Left cardiac atrium (tissue), 4 donors: ENCODE measurements around the gene PLXNA4. TPM values are rescaled to one million over a fixed set of nuclear protein-coding genes. Genes with fewer than 3 reads are reported as not detected.

Experiments used
- ATAC-seq, 2 donors: fragments of 200-7000 bp; cut with Tn5 transposase; one replicate each; pipeline ENCODE4 v1.9.1; 2020; ENCODE audit warnings: mild to moderate bottlenecking in 2 of 2, moderate library complexity in 2 of 2
- DNase-seq: peaks from one replicate; pipeline ENCODE4 v3.0.0-alpha.2; 2020
- intact Hi-C, 2 donors: fragments of 100-400 bp; cut with DNase I; formaldehyde crosslinking; loops; one replicate each; pipeline versions ENCODE4 v1.14.1 to v1.15.1; 2022 to 2023
- total RNA-seq, 2 donors: library from RNA; stranded (reverse); fragmentation: NEBNext Ultra II Directional; extraction: Animal tissue kit (Norgen Biotek cat#: 25700); gene quantifications; one replicate each; pipeline ENCODE4 v1.2.1, GENCODE V29; 2021
- donor health status: DM: no; HTN: yes; CAD: no.
- donor health status: DM: no; HTN: yes; CAD: no; lungs with severe emphysema.
- donor health status: DM: yes; HTN: yes; CAD: no.
- donor health status: Dilated cardiomyopathy.

The PLXNA4 gene
- total RNA-seq, 2 donors from 2014 or later, result 23.3 to 30.1 TPM

DNA sequence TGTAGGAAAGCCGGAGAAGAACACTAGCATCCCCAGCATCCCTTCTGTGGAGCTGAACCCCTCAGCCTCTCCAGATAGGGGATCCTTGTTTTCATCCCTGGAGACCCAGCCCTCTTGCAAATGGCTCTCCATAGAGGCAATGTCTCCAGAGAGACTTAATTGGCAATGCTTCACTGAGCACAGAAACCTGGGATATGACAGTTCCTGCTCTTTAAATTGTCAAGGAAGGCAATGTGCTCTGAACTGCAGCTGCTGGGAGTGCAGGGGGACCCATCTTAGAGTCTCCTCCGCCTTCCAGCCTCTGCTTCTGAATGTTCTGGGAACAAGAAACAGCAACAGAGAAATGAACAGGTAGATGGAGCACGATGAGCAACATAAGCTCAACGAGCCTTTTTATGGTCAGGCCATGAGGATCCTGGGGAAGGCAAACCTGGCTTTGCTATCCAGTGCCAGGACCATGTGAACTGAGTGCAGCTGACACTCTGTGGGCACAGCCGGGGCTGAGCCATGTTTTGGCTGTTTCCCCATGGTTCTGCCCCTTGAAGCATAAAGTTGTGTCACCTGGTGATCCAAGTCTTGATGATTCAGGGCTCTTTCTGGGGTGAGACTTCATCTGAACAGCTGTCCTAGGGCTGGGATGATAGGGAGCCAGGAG, 481.0 kb downstream of the PLXNA4 start:
- ATAC-seq (no peak), DNase-seq (no peak)
- intact Hi-C loops, result no loop called here

DNA sequence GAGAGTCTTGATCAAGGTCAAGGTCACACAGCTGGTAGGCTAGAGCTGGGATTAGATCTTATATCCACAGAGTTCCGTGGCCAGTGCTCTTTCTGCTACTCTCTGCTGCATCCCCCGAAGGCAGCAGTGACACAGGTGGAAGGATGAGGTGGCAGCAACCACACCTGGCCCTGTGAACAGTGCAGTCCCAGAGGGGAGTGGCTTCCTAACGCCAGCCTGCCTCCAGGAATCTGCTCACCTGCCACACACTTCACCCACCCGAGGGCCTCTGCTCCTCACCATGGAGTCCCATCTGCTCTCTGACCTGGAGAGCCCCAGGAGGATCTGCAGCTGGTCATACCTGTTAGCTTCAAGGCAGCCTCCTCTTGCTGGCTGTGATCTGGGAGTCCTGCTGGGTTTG, 484.2 kb downstream of the PLXNA4 start:
- no peak for ATAC-seq
- DNase-seq, result no peak
- intact Hi-C loops, result no loop called here

DNA sequence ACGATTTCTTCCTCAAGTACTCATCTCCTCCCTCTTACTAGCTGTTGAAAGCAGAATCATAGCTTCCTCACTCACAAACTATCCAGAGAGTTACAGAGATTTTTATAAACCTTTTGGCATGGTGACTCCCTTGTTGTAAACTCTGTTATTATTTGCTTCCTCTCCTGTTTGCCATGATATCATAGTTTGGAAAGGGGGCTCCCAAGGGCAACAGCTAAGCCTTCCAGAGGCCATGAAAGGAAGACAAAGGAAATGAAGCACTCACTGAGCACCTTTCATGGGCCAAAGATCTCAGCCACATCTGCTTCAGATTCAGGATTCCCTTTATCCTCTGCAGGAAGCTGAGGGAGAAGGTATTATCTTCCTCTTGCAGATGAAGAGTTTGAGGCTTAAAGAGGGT, 484.6 kb downstream of the PLXNA4 start:
- DNase-seq (no peak), ATAC-seq (no peak)
- intact Hi-C loops, result no loop called here

DNA sequence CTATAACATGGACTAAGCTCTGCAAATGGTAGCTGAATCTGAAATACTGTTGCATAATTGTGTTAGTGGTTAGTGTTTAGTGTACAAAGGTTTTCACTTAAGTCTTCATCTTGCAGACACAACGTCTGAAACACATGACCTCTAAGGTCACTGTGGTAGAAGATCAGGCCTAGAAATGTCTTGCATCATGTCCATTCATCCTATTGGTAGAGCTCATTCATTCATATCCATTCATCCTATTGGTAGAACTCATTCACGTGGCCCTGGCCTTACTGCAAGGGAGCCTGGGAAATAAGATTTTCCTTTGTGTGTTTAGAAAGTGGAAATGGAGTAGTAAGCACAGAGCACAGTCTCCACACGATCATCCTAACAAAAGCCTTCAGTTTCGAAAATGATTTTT, 485.8 kb downstream of the PLXNA4 start:
- ATAC-seq (no peak), DNase-seq (no peak)
- intact Hi-C loops, result no loop called here

DNA sequence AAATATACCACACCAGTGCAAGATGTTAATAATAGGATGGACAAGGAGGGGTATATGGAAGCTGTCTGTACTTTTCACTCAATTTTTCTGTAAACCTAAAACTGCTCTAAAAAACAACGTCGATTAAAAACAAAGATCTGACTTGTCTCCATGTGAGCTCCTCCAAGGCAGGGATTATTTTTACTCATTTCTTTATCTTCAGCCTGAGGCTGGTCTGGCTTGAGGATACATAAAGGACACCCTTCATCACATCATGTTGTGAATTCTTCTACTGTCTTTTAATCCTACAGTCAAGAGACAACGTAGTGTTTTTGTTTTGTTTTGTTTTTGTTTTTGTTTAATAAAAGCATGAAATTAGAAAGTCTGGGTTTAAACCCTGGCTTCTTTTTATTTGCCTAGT, 486.9 kb downstream of the PLXNA4 start:
- intact Hi-C loops, result no loop called here
- no peak for ATAC-seq
- no peak for DNase-seq

DNA sequence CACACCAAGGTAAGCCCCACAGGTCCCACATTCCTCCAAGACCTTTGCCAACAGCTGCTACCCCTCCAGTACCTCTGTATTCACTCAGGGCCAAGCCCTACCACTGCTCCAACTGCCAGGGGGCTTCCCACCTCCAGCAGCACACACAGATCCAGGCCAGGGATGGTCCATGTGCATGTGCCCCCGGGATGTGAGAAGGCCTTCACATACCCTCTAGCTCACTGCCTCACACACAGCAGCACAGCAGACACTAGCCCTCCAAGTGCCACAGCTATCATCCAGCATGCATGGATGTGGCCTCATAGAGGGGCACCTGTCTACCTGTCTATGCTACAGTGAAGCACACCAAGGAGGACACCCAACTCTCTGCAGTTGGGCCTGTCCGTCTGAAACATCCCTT, 488.8 kb downstream of the PLXNA4 start:
- intact Hi-C loops, result no loop called here
- DNase-seq (no peak), ATAC-seq (no peak)

DNA sequence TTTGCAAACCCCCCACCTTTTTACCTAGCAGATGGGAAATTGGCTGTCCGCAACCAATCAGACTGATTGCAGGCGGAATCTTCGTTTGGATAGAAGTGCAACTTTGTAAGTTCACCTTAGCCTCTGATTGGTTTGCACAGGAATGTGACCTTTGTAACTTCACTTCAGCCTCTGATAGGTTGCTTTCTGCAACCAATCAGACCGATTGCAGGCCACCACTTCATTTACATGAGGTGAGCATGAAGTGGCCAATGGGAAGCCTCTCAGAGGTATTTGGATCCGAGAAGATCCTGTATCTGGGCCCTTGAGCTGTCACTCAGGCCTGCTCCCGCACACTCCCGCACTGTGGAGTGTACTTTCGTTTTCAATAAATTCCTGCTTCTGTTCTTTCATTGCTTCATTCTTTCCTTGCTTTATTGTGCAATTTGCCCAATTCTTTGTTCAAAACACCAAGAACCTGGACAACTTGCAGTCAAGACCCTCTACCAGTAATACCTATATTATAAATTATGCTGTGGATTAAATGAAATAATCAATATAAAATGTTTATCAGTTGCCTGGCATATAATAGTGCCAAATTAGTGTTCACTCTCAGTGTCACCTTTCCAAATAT, 491.4 kb downstream of the PLXNA4 start:
- ATAC-seq, result no peak
- intact Hi-C loops, result no loop called here

DNA sequence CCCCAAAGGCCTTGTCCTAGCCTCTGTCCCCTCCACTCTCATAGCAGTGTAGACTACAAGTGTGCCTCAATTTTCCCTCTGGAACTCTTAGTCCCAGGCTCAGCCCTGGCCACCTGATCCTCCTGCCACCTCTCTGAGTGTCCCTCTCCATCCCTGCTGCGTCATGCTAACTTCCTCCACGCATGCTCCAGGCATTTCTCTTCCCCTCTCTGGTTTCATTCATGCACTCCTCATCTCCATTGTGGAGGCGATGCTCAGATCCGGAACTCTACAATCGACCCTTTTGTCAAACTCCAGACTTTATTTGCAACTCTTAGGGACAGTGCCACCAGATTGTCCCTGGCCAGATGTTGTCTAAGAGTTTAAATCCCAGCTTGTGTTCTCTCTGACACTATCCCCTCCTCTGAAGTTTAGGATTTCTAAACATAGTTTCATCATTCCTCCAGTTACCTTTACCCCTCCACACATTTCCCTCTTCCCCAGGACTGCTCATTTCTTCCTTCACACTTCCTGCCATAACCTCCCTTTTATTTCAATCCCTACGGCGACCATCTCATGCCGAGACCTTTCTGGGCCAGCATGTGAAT, 492.6 kb downstream of the PLXNA4 start:
- intact Hi-C loops, result no loop called here
- no peak for ATAC-seq

More for the DNA sequence above, 491.4 kb downstream of the PLXNA4 start:
- DNase-seq, result no peak

DNA sequence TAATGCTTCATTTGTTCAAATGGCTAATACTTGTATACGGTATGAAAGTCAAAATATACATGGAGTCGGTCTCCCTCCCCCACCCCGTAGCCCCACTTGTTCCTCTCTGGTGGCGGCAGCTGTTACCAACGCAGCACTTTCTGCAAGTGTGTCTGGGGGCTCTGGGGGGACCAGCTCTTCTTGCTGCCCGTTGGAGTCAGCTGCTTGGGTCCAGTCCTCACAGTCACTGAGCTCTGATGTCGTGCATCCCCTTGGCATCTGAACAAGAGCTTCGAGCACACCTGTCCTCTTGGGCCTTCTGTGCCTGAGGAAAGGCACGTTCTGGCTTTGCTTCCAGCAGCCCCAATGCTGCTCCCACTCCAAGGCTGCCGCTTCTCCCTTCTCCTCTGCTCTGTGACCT, 493.1 kb downstream of the PLXNA4 start:
- no peak for ATAC-seq
- no peak for DNase-seq
- intact Hi-C loops, result no loop called here

More for the DNA sequence above, 492.6 kb downstream of the PLXNA4 start:
- DNase-seq, result no peak

DNA sequence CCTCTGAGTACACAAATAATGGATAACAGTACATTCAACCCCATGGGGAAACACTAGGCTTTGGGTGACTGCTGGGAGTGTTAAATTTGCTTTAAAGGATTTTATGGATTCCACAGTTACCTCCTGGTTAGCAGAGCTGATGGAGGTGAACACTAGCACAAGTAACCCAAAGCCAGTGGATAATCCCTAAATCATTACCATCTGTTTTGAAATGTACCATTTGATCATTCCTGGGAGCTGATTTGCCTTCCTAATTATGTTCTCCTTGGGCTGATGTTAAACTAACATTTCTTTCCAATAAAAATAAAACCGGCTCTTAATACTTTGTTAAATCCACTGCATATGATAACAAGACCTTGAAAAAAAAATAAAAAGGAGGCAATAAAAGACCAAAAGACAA, 493.9 kb downstream of the PLXNA4 start:
- no peak for ATAC-seq
- DNase-seq, result no peak
- intact Hi-C loops, result no loop called here

DNA sequence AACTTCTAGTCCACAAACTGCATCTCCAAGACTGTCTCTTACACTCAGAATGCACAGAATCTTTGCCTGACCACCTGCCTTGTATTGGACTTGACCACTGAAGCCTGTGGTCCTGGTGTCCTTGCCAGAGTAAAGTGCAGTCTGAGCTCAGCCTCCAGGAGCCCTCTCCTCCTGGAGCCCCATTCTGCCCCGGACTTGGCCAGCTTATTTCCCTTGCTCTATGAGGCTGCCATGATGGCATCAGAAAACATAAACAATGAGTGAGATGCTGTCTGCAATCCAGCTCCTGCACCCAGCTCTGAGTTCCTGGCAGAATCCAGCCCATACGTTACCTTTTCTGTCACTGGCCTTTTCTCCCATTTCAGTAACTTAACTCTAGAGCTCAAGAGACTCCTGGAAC, 494.6 kb downstream of the PLXNA4 start:
- no peak for DNase-seq

DNA sequence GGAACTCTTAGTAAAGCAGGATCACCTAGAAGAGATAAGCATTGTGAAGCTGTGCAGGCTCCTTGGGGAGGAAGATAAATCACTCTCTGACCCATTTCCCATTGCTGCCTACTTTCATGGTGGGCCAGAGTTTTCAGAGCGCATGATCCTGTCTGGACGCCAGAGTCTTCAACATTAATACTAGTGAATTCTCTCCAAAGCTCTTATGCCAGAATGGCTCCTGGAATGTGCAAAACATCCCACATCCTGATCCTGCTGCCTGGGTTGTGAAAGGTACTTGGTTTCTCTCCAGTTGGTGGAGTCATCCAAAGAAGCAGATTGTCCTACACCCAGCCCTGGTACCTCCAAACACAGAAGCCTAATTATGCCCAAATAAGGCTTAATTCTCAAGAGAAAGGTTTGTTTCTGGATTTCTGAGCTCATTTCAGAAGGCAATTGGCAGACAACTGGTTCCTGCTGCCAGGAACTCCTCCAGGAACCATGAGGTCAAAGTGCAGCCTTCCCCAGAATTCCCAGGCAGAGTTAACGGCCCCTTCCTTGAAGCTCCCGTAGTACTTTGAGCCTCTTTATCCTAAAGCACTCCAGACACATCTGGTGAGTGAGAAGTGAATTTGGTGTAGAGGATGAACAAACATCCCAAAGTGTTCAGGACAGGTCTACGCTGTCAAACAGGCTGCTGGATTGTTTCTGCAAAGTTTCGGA, 495.2 kb downstream of the PLXNA4 start:
- peak; percentile 84 to 92 for ATAC-seq
- no peak for DNase-seq
- intact Hi-C loops, result no loop called here

More for the DNA sequence above, 494.6 kb downstream of the PLXNA4 start:
- no peak for ATAC-seq
- intact Hi-C loops, result no loop called here

DNA sequence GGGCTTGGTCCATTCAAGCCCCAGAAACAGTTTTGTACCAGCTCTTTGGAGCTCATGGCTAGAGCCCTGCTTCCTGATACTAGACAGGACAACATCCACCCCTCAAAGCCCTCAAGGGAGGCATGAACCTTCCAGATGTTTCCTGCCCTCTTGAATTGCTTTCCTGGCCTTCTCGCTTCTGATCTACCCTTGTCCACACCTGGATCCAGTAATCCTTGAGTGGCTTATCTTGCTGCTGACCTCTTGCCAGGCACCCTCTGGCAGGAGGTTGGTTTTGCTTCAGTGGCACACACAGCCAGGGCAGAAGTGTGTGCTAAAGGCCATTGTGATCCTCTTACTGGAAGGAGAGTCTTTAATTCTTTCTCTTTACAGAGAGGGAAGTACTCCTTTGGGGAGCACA, 495.8 kb downstream of the PLXNA4 start:
- DNase-seq, result no peak
- peak in 1 of 2 donors; percentile 41 for ATAC-seq
- intact Hi-C loops, result no loop called here

DNA sequence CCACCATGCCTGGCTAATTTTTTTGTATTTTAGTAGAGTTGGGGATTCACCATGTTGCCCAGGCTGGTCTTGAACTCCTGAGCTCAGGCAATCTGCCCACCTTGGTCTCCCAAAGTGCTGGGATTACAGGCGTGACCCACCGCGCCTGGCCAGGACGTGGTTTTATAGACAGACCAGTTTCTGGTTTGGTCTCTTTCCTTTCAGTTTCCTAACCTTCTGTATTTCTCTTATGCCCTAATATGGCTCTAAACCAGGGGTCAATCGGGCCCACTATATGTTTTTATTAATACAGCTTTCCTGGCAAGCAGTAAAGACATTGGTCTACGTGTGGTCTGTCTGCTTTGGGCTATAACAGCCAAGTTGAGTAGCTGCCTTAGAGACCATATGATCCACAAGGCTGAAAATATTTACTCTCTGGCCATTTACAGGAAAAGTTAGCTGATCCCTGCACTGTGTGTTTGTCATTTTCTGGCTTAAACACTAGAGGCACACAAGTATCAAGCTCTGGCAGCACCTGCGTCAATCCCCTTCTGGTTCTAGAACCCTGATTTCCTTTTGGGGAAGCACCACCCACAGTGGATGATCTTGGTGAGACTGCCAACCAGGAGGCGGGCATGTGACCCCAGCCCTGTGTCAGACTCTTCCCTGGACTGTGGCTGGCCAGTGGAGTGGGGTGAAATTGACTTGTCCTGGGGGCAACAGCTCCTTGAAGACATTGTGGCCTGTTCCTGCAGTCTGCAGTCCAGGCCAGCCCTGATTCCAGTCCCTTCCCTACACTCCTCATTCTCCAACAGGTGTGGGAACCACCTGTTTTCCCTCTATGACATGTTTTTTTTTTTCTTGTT, 497.2 kb downstream of the PLXNA4 start:
- intact Hi-C loops, result no loop called here
- no peak for DNase-seq
- ATAC-seq, result no peak

DNA sequence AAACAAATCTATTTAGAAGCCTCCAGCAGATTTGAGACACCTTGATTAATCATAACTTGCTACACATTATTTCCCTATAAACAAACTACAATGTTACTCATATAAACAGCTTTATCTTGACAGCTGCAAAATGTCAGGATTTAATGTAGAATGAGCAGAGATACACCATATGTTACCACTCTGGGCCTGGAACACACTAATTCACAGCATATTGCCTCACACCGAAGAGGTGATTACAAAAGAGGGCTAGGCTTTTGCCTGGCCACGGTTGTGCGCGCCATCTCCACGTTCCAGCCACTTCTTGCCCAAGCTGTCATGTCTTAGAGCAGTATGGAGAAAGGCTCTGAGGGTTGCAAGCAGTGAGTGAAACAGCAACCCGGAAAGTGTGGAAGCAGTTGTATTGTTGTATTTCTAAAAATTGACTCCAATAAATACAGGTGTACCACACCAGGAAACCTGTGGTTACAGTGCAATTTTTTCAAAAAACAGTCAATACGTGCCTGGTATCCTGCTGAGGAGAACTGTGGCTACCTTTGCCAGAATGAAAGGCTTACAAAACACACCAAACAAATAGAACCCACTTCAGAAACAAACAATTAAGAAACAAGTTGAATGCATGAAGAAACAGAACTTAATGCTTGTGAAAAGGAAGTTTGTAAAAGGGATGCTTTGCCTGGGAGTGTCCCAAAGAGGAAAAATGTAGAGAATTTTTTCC, 498.1 kb downstream of the PLXNA4 start:
- DNase-seq (no peak), ATAC-seq (peak in 1 of 2 donors; percentile 31)
- intact Hi-C loops, result no loop called here

DNA sequence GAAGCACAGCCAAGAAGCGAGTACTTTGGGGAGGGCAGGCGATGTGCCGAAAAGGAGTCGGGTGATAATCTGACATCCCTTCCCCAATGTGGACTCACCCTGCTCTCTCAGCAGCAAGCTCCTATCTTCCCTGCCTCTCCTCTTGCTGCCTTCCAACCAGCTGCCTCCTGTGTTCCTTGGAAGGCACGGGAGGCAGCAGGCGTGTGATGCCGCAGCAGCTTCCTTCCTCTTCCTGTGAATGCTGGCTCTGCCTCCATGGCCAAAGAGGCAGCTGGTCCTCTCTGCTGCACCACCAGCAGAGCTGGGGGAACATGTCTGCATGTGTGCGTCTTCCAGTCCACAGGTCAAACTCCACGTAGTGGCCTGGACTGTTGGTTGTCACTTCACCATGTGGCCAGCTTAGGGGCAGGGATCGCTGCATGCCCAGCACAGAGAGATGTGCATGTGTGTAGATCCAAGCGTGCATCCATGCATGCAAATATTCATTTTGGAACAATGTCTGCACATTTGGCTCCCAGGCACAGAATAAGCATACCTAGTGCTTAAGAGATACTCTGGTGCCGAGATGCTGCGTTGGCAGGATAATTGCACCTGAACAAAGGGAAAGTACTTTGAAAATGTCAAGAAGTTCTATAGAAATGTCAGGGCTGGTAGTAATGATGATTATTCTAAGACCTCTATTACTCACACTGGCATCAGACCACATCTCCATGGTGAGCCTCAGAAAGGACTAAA, 499.8 kb downstream of the PLXNA4 start:
- intact Hi-C loops, result no loop called here
- DNase-seq (no peak), ATAC-seq (no peak)

DNA sequence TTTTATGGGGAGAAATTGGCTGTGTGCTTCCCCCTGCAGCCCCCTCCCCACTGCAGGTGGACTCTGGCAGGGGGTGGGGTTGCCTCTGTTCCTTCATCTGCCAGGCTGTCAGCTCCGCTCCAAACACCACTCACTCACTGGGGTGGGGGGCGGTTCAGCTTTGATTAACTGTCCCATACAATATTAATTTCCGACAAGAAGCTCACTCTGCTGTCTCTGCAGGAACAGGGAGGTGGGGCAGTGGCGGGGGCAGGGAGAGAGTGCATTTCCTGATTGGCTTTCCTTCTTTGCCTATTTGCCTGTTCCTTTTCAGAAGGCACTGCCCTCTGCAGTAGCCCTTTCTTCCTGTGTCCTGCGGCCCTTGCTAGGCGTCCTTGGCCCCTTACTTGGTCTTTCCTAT, 500.8 kb downstream of the PLXNA4 start:
- intact Hi-C loops, result no loop called here
- no peak for DNase-seq
- ATAC-seq, result no peak

DNA sequence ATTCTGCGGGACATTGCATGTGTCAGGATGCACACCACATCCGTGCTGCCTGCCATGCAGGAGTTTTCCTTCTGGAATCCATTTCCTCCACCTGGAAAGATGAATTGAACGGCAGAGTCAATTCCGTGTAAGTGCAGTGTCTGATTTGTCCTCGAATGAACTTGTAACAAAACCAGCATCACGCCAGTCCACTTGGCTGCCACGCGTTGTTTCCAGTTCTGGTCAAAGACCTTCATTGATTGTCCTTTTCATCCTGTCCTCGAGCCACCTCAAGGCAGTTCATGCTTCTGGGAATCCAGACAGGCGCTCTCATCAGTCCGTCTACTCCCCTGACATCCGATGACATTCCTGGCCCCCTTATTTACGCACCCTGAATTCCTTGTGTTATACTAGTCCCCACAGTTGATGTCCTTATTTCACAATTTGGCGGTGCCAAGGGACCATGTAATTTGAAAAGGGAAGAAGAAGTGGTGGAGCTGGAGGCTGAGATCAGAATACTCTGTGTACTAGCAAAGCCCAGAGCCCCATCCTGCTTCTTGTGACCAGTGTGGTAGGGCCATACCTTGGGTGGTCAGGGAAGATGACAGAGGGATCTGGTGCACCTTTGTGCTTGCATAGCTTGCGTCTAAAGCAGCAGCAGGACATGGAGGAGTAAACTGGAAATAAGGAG, 502.2 kb downstream of the PLXNA4 start:
- intact Hi-C loops, result no loop called here
- ATAC-seq, result no peak
- DNase-seq, result no peak
